ENCODE measurements around the gene WWOX.

- TF ChIP-seq YY1 (IDR thresholded peaks at IDR 0.05; ENCODE audit: insufficient read depth, insufficient read length) (no peak), SUZ12 (IDR thresholded peaks at IDR 0.05; ENCODE audit: extremely low read depth, insufficient read depth, insufficient read length) (no peak), ZNF274 (IDR thresholded peaks at IDR 0.05; ENCODE audit: low read depth, low read length) (no peak)
Measured at GRCh38 chr16:78091419-78091818, 8.0 kb upstream of the WWOX start.

All from NT2/D1 (cell line).